WTC11 (cell line): ENCODE results near the gene XPR1. TPM values are rescaled to one million over a fixed set of nuclear protein-coding genes. Genes with fewer than 3 reads are reported as not detected.

Source experiments
- ATAC-seq: fragments of 200-7000 bp; cut with Tn5 transposase; 2 replicates; pipeline ENCODE4 v1.10.0; 2021; ENCODE audit warnings: mild to moderate bottlenecking, moderate library complexity
- CTCF ChIA-PET: fragments of 300-600 bp; sonication (Branson Sonifier 250); formaldehyde crosslinking; loops from one replicate; lab custom pipeline; 2021; ENCODE audit warnings: antibody characterized with exemption; lab: Charles Lee
- POLR2A ChIA-PET: fragments of 350-600 bp; sonication (Branson Sonifier 250); formaldehyde crosslinking; loops from one replicate; lab custom pipeline; 2021; ENCODE audit warnings: antibody characterized with exemption; lab: Charles Lee
- DNase-seq: peaks from one replicate; pipeline ENCODE4 v3.0.0; 2021; ENCODE audit warnings: low spot score
- H3K27ac Mint-ChIP-seq: 2 replicates; pipeline ENCODE4 v1.8.0; 2021; ENCODE audit warnings: mixed read lengths
- H3K27me3 Mint-ChIP-seq: 2 replicates; pipeline ENCODE4 v1.8.0; 2021; ENCODE audit warnings: low read depth, mild to moderate bottlenecking, moderate library complexity, mixed read lengths
- H3K36me3 Mint-ChIP-seq: 2 replicates; pipeline ENCODE4 v1.8.0; 2021; ENCODE audit warnings: mixed read lengths
- H3K4me1 Mint-ChIP-seq: 2 replicates; pipeline ENCODE4 v1.8.0; 2022; ENCODE audit warnings: mixed read lengths
- H3K4me3 Mint-ChIP-seq: 2 replicates; pipeline ENCODE4 v1.8.0; 2021; ENCODE audit warnings: mild to moderate bottlenecking, moderate library complexity, mixed read lengths
- H3K9me3 Mint-ChIP-seq: 2 replicates; pipeline ENCODE4 v1.8.0; 2021; ENCODE audit warnings: mixed read lengths
- AFF4 ChIP-seq: sonication (generic); formaldehyde crosslinking; IDR thresholded peaks from 2 replicates; pipeline ENCODE4 v1.8.1; 2023; ENCODE audit warnings: mild to moderate bottlenecking, missing genetic modification reagents, borderline replicate concordance
- E2F4 ChIP-seq: sonication (generic); formaldehyde crosslinking; IDR thresholded peaks from 2 replicates; pipeline ENCODE4 v1.8.1; 2022; ENCODE audit warnings: low read depth, mild to moderate bottlenecking, moderate library complexity, missing genetic modification reagents, borderline replicate concordance
- ESRRA ChIP-seq: sonication (generic); formaldehyde crosslinking; IDR thresholded peaks from 2 replicates; pipeline ENCODE4 v1.8.1; 2022; ENCODE audit warnings: mild to moderate bottlenecking, missing genetic modification reagents, borderline replicate concordance
- GTF2I ChIP-seq: fragments of 250-450 bp; sonication (Bioruptor Pico); conservative IDR thresholded peaks from 2 replicates; pipeline ENCODE4 v1.4.0; 2021; ENCODE audit warnings: mild to moderate bottlenecking
- IRF2 ChIP-seq: sonication (generic); formaldehyde crosslinking; IDR thresholded peaks from 2 replicates; pipeline ENCODE4 v1.8.0; 2022; ENCODE audit warnings: low read depth, missing genetic modification reagents, borderline replicate concordance
- MAX ChIP-seq: sonication (generic); formaldehyde crosslinking; IDR thresholded peaks from 2 replicates; pipeline ENCODE4 v1.8.0; 2022; ENCODE audit warnings: mild to moderate bottlenecking, missing genetic modification reagents
- PRDM15 ChIP-seq: sonication (generic); formaldehyde crosslinking; IDR thresholded peaks from 2 replicates; pipeline ENCODE4 v1.8.0; 2022; ENCODE audit warnings: missing genetic modification reagents
- TEAD4 ChIP-seq: sonication (generic); formaldehyde crosslinking; IDR thresholded peaks from 2 replicates; pipeline ENCODE4 v1.8.0; 2022; ENCODE audit warnings: mild to moderate bottlenecking, missing genetic modification reagents
- ZNF281 ChIP-seq: sonication (generic); formaldehyde crosslinking; IDR thresholded peaks from 2 replicates; pipeline ENCODE4 v1.8.0; 2023; ENCODE audit warnings: mild to moderate bottlenecking, missing genetic modification reagents
- total RNA-seq: library from RNA; stranded (reverse); gene quantifications from 3 replicates; pipeline ENCODE4 v1.2.3, GENCODE V29; 2021
- TF ChIP-seq, protein P1 (sequence below): sonication (generic); formaldehyde crosslinking; IDR thresholded peaks from 2 replicates; pipeline ENCODE4 v1.8.1; 2023; ENCODE audit warnings: mild to moderate bottlenecking, missing genetic modification reagents, moderate library complexity
- TF ChIP-seq, protein P2 (sequence below): sonication (generic); formaldehyde crosslinking; IDR thresholded peaks from 2 replicates; pipeline ENCODE4 v1.8.1; 2022; ENCODE audit warnings: missing genetic modification reagents, borderline replicate concordance
- TF ChIP-seq, protein P3 (sequence below): sonication (generic); formaldehyde crosslinking; conservative IDR thresholded peaks from 2 replicates; pipeline ENCODE4 v1.8.1; 2022; ENCODE audit warnings: mild to moderate bottlenecking, missing genetic modification reagents
- TF ChIP-seq, protein P4 (sequence below): fragments of 250-450 bp; sonication (Bioruptor Pico); conservative IDR thresholded peaks from 2 replicates; pipeline ENCODE4 v1.9.0; 2021; ENCODE audit warnings: mild to moderate bottlenecking
- TF ChIP-seq, protein P5 (sequence below): fragments of 250-450 bp; sonication (Bioruptor Pico); IDR thresholded peaks from 2 replicates; pipeline ENCODE4 v1.9.0; 2021; ENCODE audit warnings: mild to moderate bottlenecking, borderline replicate concordance

Gene XPR1
- total RNA-seq, 1 experiment from 2014 or later, result 34.6 TPM

DNA sequence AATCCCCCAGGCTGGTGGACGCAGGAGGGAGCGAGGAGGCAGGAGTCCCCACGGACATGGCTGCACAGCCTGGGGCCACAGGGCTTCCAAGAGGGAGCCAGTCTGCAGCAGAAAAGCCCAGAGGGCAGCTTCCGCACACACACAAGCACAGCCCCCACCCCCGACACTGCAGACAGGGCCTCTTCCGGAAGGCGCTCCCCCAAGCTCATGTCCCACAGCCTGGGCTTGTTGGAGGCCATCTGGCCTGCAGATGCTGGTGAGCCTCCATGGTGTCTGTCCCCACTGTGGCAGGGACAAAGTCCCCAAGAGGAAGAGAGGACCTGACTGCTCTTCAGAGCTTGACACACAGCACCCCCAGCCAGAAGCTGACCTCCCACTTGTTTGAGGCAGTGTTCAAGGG is 267.4 kb downstream of the XPR1 start:
- CTCF ChIA-PET, result interaction anchor here (0.7 to 5.5 kb wide), 5 partner anchors 18 to 384 kb away, joined by 3 to 27 read pairs (median 3); no protein-coding TSS in a partner anchor
- DNase-seq (no peak), ATAC-seq (no peak)
- H3K4me1 Mint-ChIP-seq, result peaks cover 23% of the 10 kb centered on the region
- no peak overlapping the region for H3K27ac Mint-ChIP-seq
- no peaks in the 10 kb centered on the region for H3K36me3 Mint-ChIP-seq
- no peak overlapping the region for H3K4me3 Mint-ChIP-seq
- H3K9me3 Mint-ChIP-seq, result no peaks in the 10 kb centered on the region
- POLR2A ChIA-PET, result no interaction called here
- H3K27me3 Mint-ChIP-seq, result no peaks in the 10 kb centered on the region; the same call in 1 of the 2 replicates
- TF ChIP-seq TEAD4 (CRISPR knock-in tag) (no peak), GTF2I (no peak), PRDM15 (CRISPR knock-in tag) (no peak), AFF4 (CRISPR knock-in tag) (no peak), E2F4 (no peak), MAX (CRISPR knock-in tag) (no peak), IRF2 (CRISPR knock-in tag) (no peak), ESRRA (no peak), ZNF281 (CRISPR knock-in tag) (no peak)
- TF ChIP-seq, protein P1, sequence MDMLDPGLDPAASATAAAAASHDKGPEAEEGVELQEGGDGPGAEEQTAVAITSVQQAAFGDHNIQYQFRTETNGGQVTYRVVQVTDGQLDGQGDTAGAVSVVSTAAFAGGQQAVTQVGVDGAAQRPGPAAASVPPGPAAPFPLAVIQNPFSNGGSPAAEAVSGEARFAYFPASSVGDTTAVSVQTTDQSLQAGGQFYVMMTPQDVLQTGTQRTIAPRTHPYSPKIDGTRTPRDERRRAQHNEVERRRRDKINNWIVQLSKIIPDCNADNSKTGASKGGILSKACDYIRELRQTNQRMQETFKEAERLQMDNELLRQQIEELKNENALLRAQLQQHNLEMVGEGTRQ, result no peak
- TF ChIP-seq, protein P2, sequence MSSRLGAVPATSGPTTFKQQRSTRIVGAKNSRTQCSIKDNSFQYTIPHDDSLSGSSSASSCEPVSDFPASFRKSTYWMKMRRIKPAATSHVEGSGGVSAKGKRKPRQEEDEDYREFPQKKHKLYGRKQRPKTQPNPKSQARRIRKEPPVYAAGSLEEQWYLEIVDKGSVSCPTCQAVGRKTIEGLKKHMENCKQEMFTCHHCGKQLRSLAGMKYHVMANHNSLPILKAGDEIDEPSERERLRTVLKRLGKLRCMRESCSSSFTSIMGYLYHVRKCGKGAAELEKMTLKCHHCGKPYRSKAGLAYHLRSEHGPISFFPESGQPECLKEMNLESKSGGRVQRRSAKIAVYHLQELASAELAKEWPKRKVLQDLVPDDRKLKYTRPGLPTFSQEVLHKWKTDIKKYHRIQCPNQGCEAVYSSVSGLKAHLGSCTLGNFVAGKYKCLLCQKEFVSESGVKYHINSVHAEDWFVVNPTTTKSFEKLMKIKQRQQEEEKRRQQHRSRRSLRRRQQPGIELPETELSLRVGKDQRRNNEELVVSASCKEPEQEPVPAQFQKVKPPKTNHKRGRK, result no peak
- TF ChIP-seq, protein P3, sequence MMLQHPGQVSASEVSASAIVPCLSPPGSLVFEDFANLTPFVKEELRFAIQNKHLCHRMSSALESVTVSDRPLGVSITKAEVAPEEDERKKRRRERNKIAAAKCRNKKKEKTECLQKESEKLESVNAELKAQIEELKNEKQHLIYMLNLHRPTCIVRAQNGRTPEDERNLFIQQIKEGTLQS (CRISPR knock-in tag), result no peak
- TF ChIP-seq, protein P4, sequence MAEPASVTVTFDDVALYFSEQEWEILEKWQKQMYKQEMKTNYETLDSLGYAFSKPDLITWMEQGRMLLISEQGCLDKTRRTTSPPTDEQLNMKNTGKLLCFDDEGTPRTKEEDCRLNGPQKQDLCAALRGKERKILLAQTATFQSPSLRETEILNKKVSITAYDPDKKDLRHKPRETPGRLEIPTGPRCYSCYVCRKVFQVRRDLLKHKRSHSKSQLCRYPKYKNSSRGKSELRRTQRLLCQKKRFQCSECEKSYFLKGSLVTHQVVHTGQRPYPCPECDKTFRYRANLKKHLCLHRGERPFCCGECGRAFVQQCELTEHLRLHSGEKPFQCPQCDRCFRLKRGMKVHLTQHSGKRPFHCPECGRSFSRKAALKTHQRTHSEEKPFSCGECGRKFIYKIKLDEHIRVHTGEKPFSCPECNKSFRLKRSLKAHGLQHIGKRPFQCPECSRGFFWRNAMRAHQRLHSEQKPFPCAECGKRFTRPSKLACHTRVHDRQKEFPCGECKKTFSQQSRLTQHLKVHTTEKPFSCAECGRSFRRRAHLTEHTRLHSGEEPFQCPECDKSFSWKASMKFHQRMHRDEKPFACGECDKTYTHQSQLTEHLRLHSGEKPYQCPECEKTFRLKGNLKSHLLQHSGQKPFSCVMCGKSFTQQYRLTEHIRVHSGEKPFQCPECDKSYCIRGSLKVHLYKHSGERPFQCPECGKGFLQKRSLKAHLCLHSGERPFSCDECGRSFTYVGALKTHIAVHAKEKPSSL (CRISPR knock-in tag), result no peak
- TF ChIP-seq, protein P5, sequence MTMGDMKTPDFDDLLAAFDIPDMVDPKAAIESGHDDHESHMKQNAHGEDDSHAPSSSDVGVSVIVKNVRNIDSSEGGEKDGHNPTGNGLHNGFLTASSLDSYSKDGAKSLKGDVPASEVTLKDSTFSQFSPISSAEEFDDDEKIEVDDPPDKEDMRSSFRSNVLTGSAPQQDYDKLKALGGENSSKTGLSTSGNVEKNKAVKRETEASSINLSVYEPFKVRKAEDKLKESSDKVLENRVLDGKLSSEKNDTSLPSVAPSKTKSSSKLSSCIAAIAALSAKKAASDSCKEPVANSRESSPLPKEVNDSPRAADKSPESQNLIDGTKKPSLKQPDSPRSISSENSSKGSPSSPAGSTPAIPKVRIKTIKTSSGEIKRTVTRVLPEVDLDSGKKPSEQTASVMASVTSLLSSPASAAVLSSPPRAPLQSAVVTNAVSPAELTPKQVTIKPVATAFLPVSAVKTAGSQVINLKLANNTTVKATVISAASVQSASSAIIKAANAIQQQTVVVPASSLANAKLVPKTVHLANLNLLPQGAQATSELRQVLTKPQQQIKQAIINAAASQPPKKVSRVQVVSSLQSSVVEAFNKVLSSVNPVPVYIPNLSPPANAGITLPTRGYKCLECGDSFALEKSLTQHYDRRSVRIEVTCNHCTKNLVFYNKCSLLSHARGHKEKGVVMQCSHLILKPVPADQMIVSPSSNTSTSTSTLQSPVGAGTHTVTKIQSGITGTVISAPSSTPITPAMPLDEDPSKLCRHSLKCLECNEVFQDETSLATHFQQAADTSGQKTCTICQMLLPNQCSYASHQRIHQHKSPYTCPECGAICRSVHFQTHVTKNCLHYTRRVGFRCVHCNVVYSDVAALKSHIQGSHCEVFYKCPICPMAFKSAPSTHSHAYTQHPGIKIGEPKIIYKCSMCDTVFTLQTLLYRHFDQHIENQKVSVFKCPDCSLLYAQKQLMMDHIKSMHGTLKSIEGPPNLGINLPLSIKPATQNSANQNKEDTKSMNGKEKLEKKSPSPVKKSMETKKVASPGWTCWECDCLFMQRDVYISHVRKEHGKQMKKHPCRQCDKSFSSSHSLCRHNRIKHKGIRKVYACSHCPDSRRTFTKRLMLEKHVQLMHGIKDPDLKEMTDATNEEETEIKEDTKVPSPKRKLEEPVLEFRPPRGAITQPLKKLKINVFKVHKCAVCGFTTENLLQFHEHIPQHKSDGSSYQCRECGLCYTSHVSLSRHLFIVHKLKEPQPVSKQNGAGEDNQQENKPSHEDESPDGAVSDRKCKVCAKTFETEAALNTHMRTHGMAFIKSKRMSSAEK (CRISPR knock-in tag), result no peak
